Activated naive CD4-positive, alpha-beta T cell treated with anti-CD3 and anti-CD28 coated beads for 36 hours (primary cell): ENCODE measurements around the gene LLGL2. TPM values are rescaled to one million over a fixed set of nuclear protein-coding genes. Genes with fewer than 3 reads are reported as not detected.
"Not testable (repeated sequence)": the region's sequence is repeated elsewhere in the genome, so short reads cannot be mapped to it uniquely, and the experiment has no call there.

Experiments used
- CTCF ChIA-PET: fragments of 350-600 bp; sonication (Branson Sonifier 250); formaldehyde crosslinking; loops from one replicate; lab custom pipeline; 2021; ENCODE audit warnings: antibody characterized with exemption; lab: Charles Lee
- DNase-seq: peaks from one replicate; pipeline ENCODE4 v3.0.0-alpha.2; 2020
- H3K27ac Mint-ChIP-seq: one replicate; pipeline ENCODE4 v1.8.0; 2021; ENCODE audit warnings: mild to moderate bottlenecking, mixed read lengths
- H3K27me3 Mint-ChIP-seq: one replicate; pipeline ENCODE4 v1.8.0; 2021; ENCODE audit warnings: low read depth, mixed read lengths
- H3K36me3 Mint-ChIP-seq: one replicate; pipeline ENCODE4 v1.8.0; 2021; ENCODE audit warnings: low read depth, mixed read lengths
- H3K4me1 Mint-ChIP-seq: one replicate; pipeline ENCODE4 v1.8.0; 2021; ENCODE audit warnings: low read depth, mixed read lengths
- H3K4me3 Mint-ChIP-seq: one replicate; pipeline ENCODE4 v1.8.0; 2021; ENCODE audit warnings: mild to moderate bottlenecking, moderate library complexity, mixed read lengths
- H3K9me3 Mint-ChIP-seq: one replicate; pipeline ENCODE4 v1.8.0; 2021; ENCODE audit warnings: mixed read lengths
- intact Hi-C: fragments of 100-400 bp; cut with micrococcal nuclease; formaldehyde crosslinking; loops from one replicate; pipeline ENCODE4 v1.15.1; 2023
- total RNA-seq, 2 experiments: library from RNA; stranded (reverse); gene quantifications; one replicate each; pipeline ENCODE4 v1.2.3, GENCODE V29; 2021

Gene LLGL2
- total RNA-seq, 2 experiments from 2014 or later = 6.2 to 6.8 TPM

GRCh38 chr17:75573540-75573957 is 48.1 kb downstream of the LLGL2 start:
- Mint-ChIP-seq H3K27ac (no peak overlapping the region), H3K4me1 (no peaks in the 10 kb centered on the region), H3K27me3 (no peaks in the 10 kb centered on the region), H3K9me3 (no peaks in the 10 kb centered on the region), H3K36me3 (no peaks in the 10 kb centered on the region), H3K4me3 (no peak overlapping the region)
- CTCF ChIA-PET = no interaction called here
- DNase-seq = no peak
- intact Hi-C loops = no loop called here

- no peak for DNase-seq
- Mint-ChIP-seq H3K27me3 (no peaks in the 10 kb centered on the region), H3K4me3 (no peak overlapping the region), H3K4me1 (no peaks in the 10 kb centered on the region), H3K27ac (no peak overlapping the region), H3K9me3 (no peaks in the 10 kb centered on the region), H3K36me3 (no peaks in the 10 kb centered on the region)
- intact Hi-C loops = no loop called here
- CTCF ChIA-PET = no interaction called here
Measured at GRCh38 chr17:75573994-75574393, 48.5 kb downstream of the LLGL2 start.

GRCh38 chr17:75574404-75575036 is 49.0 kb downstream of the LLGL2 start:
- intact Hi-C loops = no loop called here
- DNase-seq = no peak
- no peak overlapping the region for H3K4me3 Mint-ChIP-seq
- no peaks in the 10 kb centered on the region for H3K9me3 Mint-ChIP-seq
- H3K27ac Mint-ChIP-seq = no peak overlapping the region
- no peaks in the 10 kb centered on the region for H3K27me3 Mint-ChIP-seq
- no peaks in the 10 kb centered on the region for H3K4me1 Mint-ChIP-seq
- H3K36me3 Mint-ChIP-seq = no peaks in the 10 kb centered on the region
- CTCF ChIA-PET = no interaction called here

- intact Hi-C loops = no loop called here
- Mint-ChIP-seq H3K27me3 (no peaks in the 10 kb centered on the region), H3K36me3 (no peaks in the 10 kb centered on the region), H3K4me3 (no peak overlapping the region), H3K27ac (no peak overlapping the region), H3K9me3 (no peaks in the 10 kb centered on the region), H3K4me1 (no peaks in the 10 kb centered on the region)
- CTCF ChIA-PET = no interaction called here
- DNase-seq = no peak
Measured at GRCh38 chr17:75575197-75575596, 49.7 kb downstream of the LLGL2 start.

GRCh38 chr17:75575728-75576127 is 50.2 kb downstream of the LLGL2 start:
- CTCF ChIA-PET = no interaction called here
- DNase-seq = no peak
- Mint-ChIP-seq H3K4me3 (no peak overlapping the region), H3K9me3 (no peaks in the 10 kb centered on the region), H3K36me3 (no peaks in the 10 kb centered on the region), H3K27me3 (no peaks in the 10 kb centered on the region), H3K27ac (no peak overlapping the region), H3K4me1 (no peaks in the 10 kb centered on the region)
- intact Hi-C loops = no loop called here

- H3K4me1 Mint-ChIP-seq = peaks cover 5% of the 10 kb centered on the region
- no peak for DNase-seq
- CTCF ChIA-PET = no interaction called here
- no peak overlapping the region for H3K27ac Mint-ChIP-seq
- H3K36me3 Mint-ChIP-seq = no peaks in the 10 kb centered on the region
- intact Hi-C loops = no loop called here
- H3K9me3 Mint-ChIP-seq = peaks cover 3% of the 10 kb centered on the region
- H3K4me3 Mint-ChIP-seq = no peak overlapping the region
- H3K27me3 Mint-ChIP-seq = no peaks in the 10 kb centered on the region
Measured at GRCh38 chr17:75576661-75577060, 51.2 kb downstream of the LLGL2 start.

GRCh38 chr17:75581121-75581725 is 55.7 kb downstream of the LLGL2 start:
- CTCF ChIA-PET = interaction anchor here (0.6 to 1.4 kb wide), 7 partner anchors 7 to 470 kb away, joined by 3 to 8 read pairs (median 4); partner anchors contain the start of genes SMIM5 and TSEN54
- H3K4me1 Mint-ChIP-seq, H3K27me3 Mint-ChIP-seq, H3K27ac Mint-ChIP-seq, H3K9me3 Mint-ChIP-seq, H3K36me3 Mint-ChIP-seq: not testable (repeated sequence)
- H3K4me3 Mint-ChIP-seq = peak overlapping the region; percentile 70
- intact Hi-C loops = loop anchor here (10.0 kb wide), 1 partner anchor 126 kb away; the partner anchor contains the start of gene TMEM94
- DNase-seq = peak; percentile 71

GRCh38 chr17:75583197-75583596 is 57.7 kb downstream of the LLGL2 start:
- not testable (repeated sequence) for H3K9me3 Mint-ChIP-seq, H3K27me3 Mint-ChIP-seq, H3K4me1 Mint-ChIP-seq, H3K36me3 Mint-ChIP-seq, DNase-seq, H3K27ac Mint-ChIP-seq, H3K4me3 Mint-ChIP-seq
- CTCF ChIA-PET = interaction anchor here (0.6 to 0.9 kb wide), 4 partner anchors 65 to 199 kb away, joined by 3 to 5 read pairs (median 4); no protein-coding TSS in a partner anchor
- intact Hi-C loops = loop anchor here (10.0 kb wide), 1 partner anchor 128 kb away; the partner anchor contains the start of gene TMEM94

GRCh38 chr17:75584849-75585175 is 59.3 kb downstream of the LLGL2 start:
- peaks cover 3% of the 10 kb centered on the region for H3K9me3 Mint-ChIP-seq
- H3K4me1 Mint-ChIP-seq = peaks cover 9% of the 10 kb centered on the region
- no peaks in the 10 kb centered on the region for H3K36me3 Mint-ChIP-seq
- DNase-seq = no peak
- CTCF ChIA-PET = interaction anchor here (1.8 kb wide), 1 partner anchor 16 kb away, joined by 4 read pairs; no protein-coding TSS in a partner anchor
- H3K27me3 Mint-ChIP-seq = peaks cover 2% of the 10 kb centered on the region
- H3K4me3 Mint-ChIP-seq = no peak overlapping the region
- H3K27ac Mint-ChIP-seq = no peak overlapping the region
- intact Hi-C loops = loop anchor here (5.0 to 10.0 kb wide), 4 partner anchors 130 to 313 kb away; partner anchors contain the start of genes MIF4GD, SLC25A19 and TMEM94

- DNase-seq = peak; percentile 68
- Mint-ChIP-seq H3K4me1 (peaks cover 2% of the 10 kb centered on the region), H3K4me3 (peak within 1 kb of the TSS; percentile 65), H3K36me3 (no peaks in the 10 kb centered on the region), H3K27ac (no peak within 1 kb of the TSS), H3K9me3 (no peaks in the 10 kb centered on the region), H3K27me3 (peaks cover 2% of the 10 kb centered on the region)
- CTCF ChIA-PET = interaction anchor here (0.6 to 1.4 kb wide), 7 partner anchors 7 to 211 kb away, joined by 3 to 5 read pairs (median 3); no protein-coding TSS in a partner anchor
- intact Hi-C loops = loop anchor here (2.0 to 10.0 kb wide), 7 partner anchors 63 to 316 kb away; partner anchors contain the start of genes LLGL2, MIF4GD, SLC25A19 and TMEM94
Measured at GRCh38 chr17:75587675-75588595, 62.4 kb downstream of the LLGL2 start, which contains the start of gene MYO15B. Gene MYO15B (plus strand): TSS chr17:75587800. CDS start chr17:75588058, 258 bp downstream.

GRCh38 chr17:75588596-75589011 is 63.1 kb downstream of the LLGL2 start:
- CTCF ChIA-PET = interaction anchor here (0.6 to 1.4 kb wide), 7 partner anchors 8 to 165 kb away, joined by 3 to 5 read pairs (median 3); no protein-coding TSS in a partner anchor
- Mint-ChIP-seq H3K27me3 (peaks cover 2% of the 10 kb centered on the region), H3K4me3 (peak overlapping the region; percentile 62), H3K27ac (no peak overlapping the region), H3K9me3 (no peaks in the 10 kb centered on the region), H3K36me3 (no peaks in the 10 kb centered on the region), H3K4me1 (peaks cover 2% of the 10 kb centered on the region)
- peak; percentile 20 for DNase-seq
- intact Hi-C loops = loop anchor here (2.0 to 10.0 kb wide), 7 partner anchors 64 to 316 kb away; partner anchors contain the start of genes LLGL2, MIF4GD, SLC25A19 and TMEM94
